ENCODE measurements around the gene GLRX3.
A peak's percentile ranks its signal among the peaks of the same experiment; 100 is the strongest.
"Not testable (repeated sequence)": the region's sequence is repeated elsewhere in the genome, so short reads cannot be mapped to it uniquely, and the experiment has no call there.

The GLRX3 gene

DNA sequence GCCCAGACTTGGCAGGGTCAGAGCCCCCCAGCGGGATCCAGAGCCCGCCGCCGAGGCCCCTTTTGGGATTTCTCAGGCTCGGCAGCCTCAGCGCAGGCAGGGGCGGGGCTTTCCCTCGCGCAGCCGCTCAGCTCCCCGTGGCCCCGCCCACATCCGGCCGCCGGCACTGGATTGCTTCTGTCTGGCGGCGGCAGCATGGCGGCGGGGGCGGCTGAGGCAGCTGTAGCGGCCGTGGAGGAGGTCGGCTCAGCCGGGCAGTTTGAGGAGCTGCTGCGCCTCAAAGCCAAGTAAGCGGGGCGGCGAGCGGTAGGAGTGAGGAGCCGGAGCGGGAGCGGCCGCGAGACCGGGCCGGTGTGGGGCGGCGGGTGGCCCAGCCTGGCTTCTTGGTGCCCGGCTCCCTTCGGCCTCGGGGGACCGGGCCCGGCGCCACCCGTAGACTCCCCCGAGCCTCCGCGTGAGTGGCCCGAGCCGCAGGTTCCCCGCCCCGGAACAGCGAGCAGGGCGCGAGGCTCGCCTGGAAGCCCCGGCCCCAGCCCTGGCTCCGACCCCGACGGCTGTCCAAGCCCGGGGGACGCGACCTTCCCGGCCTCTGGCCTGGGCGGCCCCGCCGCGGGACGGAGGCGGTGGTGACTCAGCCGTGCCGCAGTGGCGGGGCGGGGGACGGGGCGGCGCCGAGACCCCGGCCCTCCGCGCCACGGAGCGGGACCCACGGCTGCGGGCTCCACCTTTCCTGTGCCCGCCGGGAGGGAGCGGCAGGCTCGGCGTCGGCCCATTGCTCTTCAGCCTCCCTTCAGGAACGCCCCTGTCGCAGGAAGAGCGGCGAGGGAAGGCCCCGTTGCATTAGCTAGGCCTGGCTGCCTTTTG lies at the start of gene GLRX3:
Gene GLRX3, plus strand, starts transcription at position 166 of the 864 bp plus-strand sequence. Its CDS starts 30 bp downstream, at position 196.
- peak; percentile 36 for DNase-seq (ENCODE audit: low read depth)
- TF ChIP-seq, protein P1, sequence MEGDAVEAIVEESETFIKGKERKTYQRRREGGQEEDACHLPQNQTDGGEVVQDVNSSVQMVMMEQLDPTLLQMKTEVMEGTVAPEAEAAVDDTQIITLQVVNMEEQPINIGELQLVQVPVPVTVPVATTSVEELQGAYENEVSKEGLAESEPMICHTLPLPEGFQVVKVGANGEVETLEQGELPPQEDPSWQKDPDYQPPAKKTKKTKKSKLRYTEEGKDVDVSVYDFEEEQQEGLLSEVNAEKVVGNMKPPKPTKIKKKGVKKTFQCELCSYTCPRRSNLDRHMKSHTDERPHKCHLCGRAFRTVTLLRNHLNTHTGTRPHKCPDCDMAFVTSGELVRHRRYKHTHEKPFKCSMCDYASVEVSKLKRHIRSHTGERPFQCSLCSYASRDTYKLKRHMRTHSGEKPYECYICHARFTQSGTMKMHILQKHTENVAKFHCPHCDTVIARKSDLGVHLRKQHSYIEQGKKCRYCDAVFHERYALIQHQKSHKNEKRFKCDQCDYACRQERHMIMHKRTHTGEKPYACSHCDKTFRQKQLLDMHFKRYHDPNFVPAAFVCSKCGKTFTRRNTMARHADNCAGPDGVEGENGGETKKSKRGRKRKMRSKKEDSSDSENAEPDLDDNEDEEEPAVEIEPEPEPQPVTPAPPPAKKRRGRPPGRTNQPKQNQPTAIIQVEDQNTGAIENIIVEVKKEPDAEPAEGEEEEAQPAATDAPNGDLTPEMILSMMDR (IDR thresholded peaks at IDR 0.05; ENCODE audit: low read depth, low read length, missing control alignments) = no peak
- in situ Hi-C loops (cut with HindIII; ENCODE audit: low sequenced_read_pairs) = no loop called here
- H3K4me3 ChIP-seq (ENCODE audit: low read depth, low read length) = peak within 1 kb of the TSS; percentile 73

DNA sequence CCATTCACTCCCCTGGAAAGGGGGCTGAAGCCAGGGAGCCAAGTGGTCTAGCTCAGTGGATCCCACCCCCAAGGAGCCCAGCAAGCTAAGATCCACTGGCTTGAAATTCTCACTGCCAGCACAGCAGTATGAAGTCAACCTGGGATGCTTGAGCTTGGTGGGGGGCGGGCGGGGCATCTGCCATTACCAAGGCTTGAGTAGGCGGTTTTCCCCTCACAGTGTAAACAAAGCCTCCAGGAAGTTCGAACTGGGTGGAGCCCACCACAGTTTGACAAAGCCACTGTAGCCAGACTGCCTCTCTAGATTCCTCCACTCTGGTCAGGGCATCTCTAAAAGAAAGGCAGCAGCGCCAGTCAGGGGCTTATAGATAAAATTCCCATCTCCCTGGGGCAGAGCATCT lies 45.6 kb upstream of the GLRX3 start:
- DNase-seq (ENCODE audit: low read depth); in situ Hi-C loops (cut with HindIII; ENCODE audit: low sequenced_read_pairs); H3K4me3 ChIP-seq (ENCODE audit: low read depth, low read length): not testable (repeated sequence)

DNA sequence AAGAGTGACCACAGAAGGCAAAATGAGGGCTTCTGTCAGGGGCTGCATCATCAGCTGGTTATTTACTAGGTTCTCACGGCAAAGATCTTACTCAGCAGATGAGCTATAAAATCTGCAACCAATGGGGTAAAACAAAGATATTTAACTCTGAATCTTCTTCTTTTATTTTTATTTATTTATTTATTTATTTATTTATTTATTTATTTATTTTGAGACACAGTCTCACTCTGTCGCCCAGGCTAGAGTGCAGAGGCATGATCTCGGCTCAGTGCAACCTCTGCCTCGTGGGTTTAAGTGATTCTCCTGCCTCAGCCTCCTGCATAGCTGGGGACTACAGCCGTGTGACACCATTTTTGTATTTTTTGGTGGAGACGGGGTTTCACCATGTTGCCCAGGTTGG lies 36.8 kb upstream of the GLRX3 start:
- in situ Hi-C loops (cut with HindIII; ENCODE audit: low sequenced_read_pairs) = no loop called here
- H3K4me3 ChIP-seq (ENCODE audit: low read depth, low read length) = no peak overlapping the region
- DNase-seq (ENCODE audit: low read depth) = no peak
- TF ChIP-seq, protein P1 (IDR thresholded peaks at IDR 0.05; ENCODE audit: low read depth, low read length, missing control alignments) = no peak

DNA sequence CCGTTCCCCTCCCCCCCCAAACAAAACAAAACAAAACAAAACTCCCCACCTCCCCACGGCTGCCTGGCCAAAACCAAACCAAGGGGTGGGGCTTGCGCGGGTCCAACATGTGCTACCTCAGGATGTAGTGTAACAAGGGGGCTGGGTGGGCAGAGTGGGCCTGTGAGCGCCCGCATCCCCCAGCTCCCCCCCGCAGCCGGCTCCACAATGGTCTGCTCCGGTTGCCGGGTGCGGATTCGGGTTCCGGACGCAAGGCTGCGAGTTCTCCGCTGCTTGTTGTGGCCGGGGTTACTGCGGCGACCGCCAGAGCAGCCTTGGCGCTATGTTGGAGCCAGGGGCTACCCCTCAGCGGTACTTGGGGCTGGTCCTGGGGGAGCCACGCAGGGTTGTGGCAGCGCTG lies 30.5 kb upstream of the GLRX3 start:
- no peak overlapping the region for H3K4me3 ChIP-seq (ENCODE audit: low read depth, low read length)
- in situ Hi-C loops (cut with HindIII; ENCODE audit: low sequenced_read_pairs) = no loop called here
- DNase-seq (ENCODE audit: low read depth) = no peak
- TF ChIP-seq, protein P1 (IDR thresholded peaks at IDR 0.05; ENCODE audit: low read depth, low read length, missing control alignments) = no peak

DNA sequence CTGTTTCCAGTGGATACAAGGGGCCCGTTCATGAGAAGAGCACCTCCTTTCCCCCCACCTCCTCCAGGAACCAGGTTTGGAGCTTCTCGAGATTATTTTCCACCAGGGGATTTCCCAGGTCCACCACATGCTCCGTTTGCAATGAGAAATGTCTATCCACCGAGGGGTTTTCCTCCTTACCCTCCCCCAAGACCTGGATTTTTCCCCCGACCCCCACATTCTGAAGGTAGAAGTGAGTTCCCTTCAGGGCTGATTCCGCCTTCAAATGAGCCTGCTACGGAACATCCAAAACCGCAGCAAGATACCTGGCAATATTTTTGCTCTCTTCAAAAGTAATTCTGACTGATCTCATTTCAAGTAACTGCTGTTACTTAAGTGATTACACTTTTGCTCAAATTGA lies 28.0 kb upstream of the GLRX3 start:
- in situ Hi-C loops (cut with HindIII; ENCODE audit: low sequenced_read_pairs); H3K4me3 ChIP-seq (ENCODE audit: low read depth, low read length); DNase-seq (ENCODE audit: low read depth): not testable (repeated sequence)

DNA sequence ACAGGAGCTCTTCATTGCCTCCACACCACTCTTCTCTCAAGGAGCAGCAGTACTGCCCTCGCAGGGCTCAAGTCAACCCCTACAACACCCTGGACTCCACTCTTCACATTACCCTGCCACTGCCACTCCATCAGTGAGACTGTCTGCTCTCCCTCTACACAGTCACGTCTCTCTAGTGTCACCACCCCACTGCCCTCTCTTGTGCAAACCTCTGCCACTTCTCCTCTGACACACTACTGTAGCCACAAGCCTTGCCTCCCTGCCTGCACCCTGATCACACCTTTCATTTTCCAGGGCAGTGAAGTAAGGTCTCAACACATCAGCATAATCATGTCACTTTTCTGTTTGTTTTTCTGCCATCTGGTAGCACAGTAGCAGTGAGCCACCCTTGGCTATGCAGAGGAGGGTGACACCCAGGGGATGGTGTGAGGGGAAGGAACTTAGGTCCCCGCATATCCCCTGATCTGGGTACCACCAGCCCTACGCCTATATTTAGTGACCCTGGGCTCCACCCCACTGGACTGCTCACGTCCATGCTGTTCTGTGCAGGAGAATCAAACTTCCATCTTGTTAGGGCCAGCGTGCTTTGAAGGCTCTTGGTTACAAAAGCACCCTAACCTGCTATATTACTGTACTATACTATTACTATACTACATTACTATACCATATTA lies 27.1 kb upstream of the GLRX3 start:
- TF ChIP-seq, protein P1 (IDR thresholded peaks at IDR 0.05; ENCODE audit: low read depth, low read length, missing control alignments) = no peak
- peak overlapping the region; percentile 68 for H3K4me3 ChIP-seq (ENCODE audit: low read depth, low read length)
- DNase-seq (ENCODE audit: low read depth) = no peak
- in situ Hi-C loops (cut with HindIII; ENCODE audit: low sequenced_read_pairs) = no loop called here

DNA sequence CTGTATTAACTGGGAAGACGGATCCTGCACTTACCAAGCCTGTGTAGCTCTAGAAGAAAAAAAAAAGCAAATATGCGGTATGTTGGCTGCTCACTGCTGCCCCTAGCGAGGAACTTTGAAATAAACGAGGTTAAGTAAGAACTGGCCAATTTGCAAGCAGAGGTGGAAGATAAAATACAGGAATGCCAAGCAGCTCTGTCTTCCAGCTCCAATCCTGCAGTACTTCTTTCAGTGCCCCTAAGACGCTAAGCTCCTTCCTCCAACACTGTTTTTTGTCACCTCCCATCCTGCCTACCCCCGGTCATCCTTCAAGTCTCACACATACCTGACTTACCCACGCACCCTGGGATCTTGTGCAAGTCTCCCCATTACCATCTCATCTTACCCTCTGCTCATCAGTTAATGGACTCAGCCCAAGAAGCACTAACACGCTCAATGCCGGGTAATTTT lies 26.4 kb upstream of the GLRX3 start:
- in situ Hi-C loops (cut with HindIII; ENCODE audit: low sequenced_read_pairs) = no loop called here
- TF ChIP-seq, protein P1 (IDR thresholded peaks at IDR 0.05; ENCODE audit: low read depth, low read length, missing control alignments) = peak; percentile 81

More for the DNA sequence above, 26.4 kb upstream of the GLRX3 start:
- H3K4me3 ChIP-seq (ENCODE audit: low read depth, low read length) = peak overlapping the region; percentile 68
- DNase-seq (ENCODE audit: low read depth) = peak; percentile 85

All from astrocyte of the cerebellum (primary cell).